Fibroblast of lung (primary cell): ENCODE data around the gene SCN2A.

Source experiments
- CTCF ChIP-seq, 2 donors: IDR thresholded peaks in 1 of 2; conservative IDR thresholded peaks in 1 of 2; 1 replicate in 1 of 2; 2 replicates in 1 of 2; pipeline ENCODE4 v1.5.1; 2011 to 2012; ENCODE audit warnings: low read length in 2 of 2, control low read depth in 1 of 2, inconsistent platforms in 1 of 2, low read depth in 1 of 2, mild to moderate bottlenecking in 1 of 2
- EZH2 ChIP-seq: IDR thresholded peaks from 2 replicates; pipeline ENCODE4 v1.5.1; 2012; ENCODE audit warnings: low read length, control low read depth, mild to moderate bottlenecking; ENCODE audit errors: missing control alignments

GRCh38 chr2:165208094-165208493, 31.1 kb upstream of the SCN2A start:
- TF ChIP-seq CTCF (conservative IDR thresholded peaks at IDR 0.05 in 1 of 2, IDR thresholded peaks at IDR 0.05 in 1 of 2; ENCODE audit: low read depth in 1 of 2, low read length in 2 of 2) (no peak), EZH2 (no peak)
